Activated CD4-positive, alpha-beta T cell treated with anti-CD3 and anti-CD28 coated beads for 36 hours (primary cell): ENCODE data around the gene SV2B. TPM values are rescaled to one million over a fixed set of nuclear protein-coding genes. Genes with fewer than 3 reads are reported as not detected.

Experiments
- ATAC-seq: fragments of 200-7000 bp; cut with Tn5 transposase; one replicate; pipeline ENCODE4 v1.10.0; 2021; ENCODE audit warnings: mild to moderate bottlenecking, moderate library complexity
- CTCF ChIA-PET: fragments of 350-600 bp; sonication (Branson Sonifier 250); formaldehyde crosslinking; loops from one replicate; lab custom pipeline; 2021; ENCODE audit warnings: antibody characterized with exemption; lab: Charles Lee
- POLR2A ChIA-PET: fragments of 350-600 bp; sonication (Branson Sonifier 250); formaldehyde crosslinking; loops from one replicate; lab custom pipeline; 2021; ENCODE audit warnings: antibody characterized with exemption, inconsistent platforms; lab: Charles Lee
- DNase-seq: peaks from one replicate; pipeline ENCODE4 v3.0.0-alpha.2; 2020
- H3K27ac Mint-ChIP-seq: one replicate; pipeline ENCODE4 v1.8.0; 2021; ENCODE audit warnings: mixed read lengths
- H3K27me3 Mint-ChIP-seq: one replicate; pipeline ENCODE4 v1.8.0; 2021; ENCODE audit warnings: mixed read lengths
- H3K36me3 Mint-ChIP-seq: one replicate; pipeline ENCODE4 v1.8.0; 2021; ENCODE audit warnings: low read depth, mixed read lengths
- H3K4me1 Mint-ChIP-seq: one replicate; pipeline ENCODE4 v1.8.0; 2021; ENCODE audit warnings: mixed read lengths
- H3K4me3 Mint-ChIP-seq: one replicate; pipeline ENCODE4 v1.8.0; 2021; ENCODE audit warnings: mild to moderate bottlenecking, moderate library complexity, mixed read lengths
- H3K9me3 Mint-ChIP-seq: one replicate; pipeline ENCODE4 v1.8.0; 2021; ENCODE audit warnings: low read depth, mixed read lengths
- intact Hi-C, 2 experiments: fragments of 100-400 bp; cut with DNase I in 1 of 2; cut with micrococcal nuclease in 1 of 2; formaldehyde crosslinking; loops; one replicate each; pipeline versions ENCODE4 v1.14.2 to v1.15.1; 2022 to 2024; cut with DNase I, micrococcal nuclease
- total RNA-seq, 2 experiments: library from RNA; stranded (reverse); gene quantifications; one replicate each; pipeline ENCODE4 v1.2.3, GENCODE V29; 2021

The SV2B gene
- total RNA-seq, 2 experiments from 2014 or later: 0.05 TPM

- Mint-ChIP-seq H3K27ac (no peak overlapping the region), H3K4me1 (peaks cover 8% of the 10 kb centered on the region), H3K36me3 (no peaks in the 10 kb centered on the region), H3K27me3 (peaks cover 6% of the 10 kb centered on the region), H3K9me3 (no peaks in the 10 kb centered on the region), H3K4me3 (no peak overlapping the region)
- DNase-seq (peak; percentile 29), ATAC-seq (peak; percentile 60)
- intact Hi-C loops: loop anchor here (1.0 to 10.0 kb wide), 10 partner anchors 219 to 1412 kb away; partner anchors contain the start of gene SLCO3A1 (in 1 of the 2)
- ChIA-PET CTCF (interaction anchor here (0.6 to 3.2 kb wide), 24 partner anchors 9 to 780 kb away, joined by 3 to 17 read pairs (median 4); no protein-coding TSS in a partner anchor), POLR2A (no interaction called here)
Observed at GRCh38 chr15:91302588-91303439, 202.8 kb downstream of the SV2B start.

- peaks cover 6% of the 10 kb centered on the region for H3K27me3 Mint-ChIP-seq
- no peak overlapping the region for H3K27ac Mint-ChIP-seq
- H3K36me3 Mint-ChIP-seq: no peaks in the 10 kb centered on the region
- CTCF ChIA-PET: interaction anchor here (1.1 to 2.4 kb wide), 5 partner anchors 10 to 401 kb away, joined by 3 to 17 read pairs (median 4); no protein-coding TSS in a partner anchor
- DNase-seq: no peak
- no peak overlapping the region for H3K4me3 Mint-ChIP-seq
- no peak for ATAC-seq
- H3K4me1 Mint-ChIP-seq: peaks cover 19% of the 10 kb centered on the region
- no peaks in the 10 kb centered on the region for H3K9me3 Mint-ChIP-seq
- intact Hi-C loops: loop anchor here (5.0 to 10.0 kb wide), 4 partner anchors 221 to 1411 kb away; no protein-coding TSS in a partner anchor
- POLR2A ChIA-PET: no interaction called here
Observed at GRCh38 chr15:91304210-91304609, 204.2 kb downstream of the SV2B start.

GRCh38 chr15:91304786-91305185 lies 204.7 kb downstream of the SV2B start:
- Mint-ChIP-seq H3K36me3 (no peaks in the 10 kb centered on the region), H3K4me1 (peaks cover 24% of the 10 kb centered on the region), H3K9me3 (no peaks in the 10 kb centered on the region), H3K27me3 (peaks cover 11% of the 10 kb centered on the region), H3K4me3 (no peak overlapping the region), H3K27ac (no peak overlapping the region)
- CTCF ChIA-PET: interaction anchor here (1.1 kb wide), 1 partner anchor 14 kb away, joined by 4 read pairs; no protein-coding TSS in a partner anchor
- POLR2A ChIA-PET: no interaction called here
- DNase-seq (no peak), ATAC-seq (no peak)
- intact Hi-C loops: loop anchor here (5.0 to 10.0 kb wide), 5 partner anchors 220 to 1410 kb away; no protein-coding TSS in a partner anchor

- Mint-ChIP-seq H3K27ac (no peak overlapping the region), H3K4me3 (no peak overlapping the region)
- POLR2A ChIA-PET: no interaction called here
Observed at GRCh38 chr15:91306144-91306543, 206.1 kb downstream of the SV2B start.

GRCh38 chr15:91307601-91308000 lies 207.5 kb downstream of the SV2B start:
- intact Hi-C loops: loop anchor here in 1 of 2 experiments (5.0 to 10.0 kb wide), 3 partner anchors 217 to 1407 kb away; no protein-coding TSS in a partner anchor
- Mint-ChIP-seq H3K4me1 (peaks cover 39% of the 10 kb centered on the region), H3K27ac (no peak overlapping the region), H3K36me3 (no peaks in the 10 kb centered on the region), H3K27me3 (peaks cover 12% of the 10 kb centered on the region), H3K9me3 (no peaks in the 10 kb centered on the region), H3K4me3 (no peak overlapping the region)
- CTCF ChIA-PET: no interaction called here
- POLR2A ChIA-PET: no interaction called here
- ATAC-seq (no peak), DNase-seq (no peak)

More at GRCh38 chr15:91306144-91306543, 206.1 kb downstream of the SV2B start:
- intact Hi-C loops: loop anchor here in 1 of 2 experiments (5.0 to 10.0 kb wide), 3 partner anchors 219 to 1409 kb away; no protein-coding TSS in a partner anchor
- H3K4me1 Mint-ChIP-seq: peaks cover 26% of the 10 kb centered on the region
- DNase-seq (no peak), ATAC-seq (no peak)
- H3K27me3 Mint-ChIP-seq: peaks cover 12% of the 10 kb centered on the region
- H3K36me3 Mint-ChIP-seq: no peaks in the 10 kb centered on the region
- H3K9me3 Mint-ChIP-seq: no peaks in the 10 kb centered on the region
- CTCF ChIA-PET: interaction anchor here (1.2 kb wide), 1 partner anchor 145 kb away, joined by 3 read pairs; no protein-coding TSS in a partner anchor

- no peak for DNase-seq
- peak; percentile 39 for ATAC-seq
- intact Hi-C loops: loop anchor here in 1 of 2 experiments (5.0 to 10.0 kb wide), 3 partner anchors 217 to 1407 kb away; no protein-coding TSS in a partner anchor
- Mint-ChIP-seq H3K4me3 (no peak overlapping the region), H3K27ac (no peak overlapping the region), H3K36me3 (no peaks in the 10 kb centered on the region), H3K9me3 (no peaks in the 10 kb centered on the region), H3K27me3 (peaks cover 12% of the 10 kb centered on the region), H3K4me1 (peaks cover 39% of the 10 kb centered on the region)
- ChIA-PET CTCF (interaction anchor here (1.4 kb wide), 1 partner anchor 771 kb away, joined by 8 read pairs; no protein-coding TSS in a partner anchor), POLR2A (no interaction called here)
Observed at GRCh38 chr15:91308199-91308598, 208.1 kb downstream of the SV2B start.

- no peak for DNase-seq
Observed at GRCh38 chr15:91308855-91309254, 208.8 kb downstream of the SV2B start.

GRCh38 chr15:91311986-91312385 lies 211.9 kb downstream of the SV2B start:
- Mint-ChIP-seq H3K4me1 (peaks cover 38% of the 10 kb centered on the region), H3K36me3 (no peaks in the 10 kb centered on the region), H3K27ac (no peak overlapping the region), H3K27me3 (peaks cover 7% of the 10 kb centered on the region), H3K4me3 (no peak overlapping the region), H3K9me3 (no peaks in the 10 kb centered on the region)
- ATAC-seq (no peak), DNase-seq (no peak)
- intact Hi-C loops: no loop called here
- ChIA-PET CTCF (interaction anchor here (0.6 to 2.0 kb wide), 4 partner anchors 10 to 766 kb away, joined by 3 to 13 read pairs (median 3); no protein-coding TSS in a partner anchor), POLR2A (interaction anchor here (0.6 kb wide), 2 partner anchors 723 to 1018 kb away, joined by 3 read pairs; no protein-coding TSS in a partner anchor)

More at GRCh38 chr15:91308855-91309254, 208.8 kb downstream of the SV2B start:
- Mint-ChIP-seq H3K36me3 (no peaks in the 10 kb centered on the region), H3K27me3 (peaks cover 9% of the 10 kb centered on the region), H3K4me1 (peaks cover 37% of the 10 kb centered on the region), H3K27ac (no peak overlapping the region), H3K4me3 (no peak overlapping the region), H3K9me3 (no peaks in the 10 kb centered on the region)
- ATAC-seq: no peak
- intact Hi-C loops: loop anchor here in 1 of 2 experiments (5.0 to 10.0 kb wide), 3 partner anchors 216 to 1406 kb away; no protein-coding TSS in a partner anchor
- POLR2A ChIA-PET: no interaction called here
- CTCF ChIA-PET: interaction anchor here (1.4 kb wide), 1 partner anchor 771 kb away, joined by 8 read pairs; no protein-coding TSS in a partner anchor

- Mint-ChIP-seq H3K4me3 (no peak overlapping the region), H3K4me1 (peaks cover 41% of the 10 kb centered on the region), H3K36me3 (no peaks in the 10 kb centered on the region), H3K9me3 (no peaks in the 10 kb centered on the region), H3K27ac (no peak overlapping the region), H3K27me3 (no peaks in the 10 kb centered on the region)
- ATAC-seq (no peak), DNase-seq (no peak)
- ChIA-PET CTCF (interaction anchor here (1.3 kb wide), 1 partner anchor 390 kb away, joined by 3 read pairs; no protein-coding TSS in a partner anchor), POLR2A (no interaction called here)
- intact Hi-C loops: no loop called here
Observed at GRCh38 chr15:91316126-91316525, 216.1 kb downstream of the SV2B start.

- no peaks in the 10 kb centered on the region for H3K36me3 Mint-ChIP-seq
- H3K9me3 Mint-ChIP-seq: no peaks in the 10 kb centered on the region
- no peaks in the 10 kb centered on the region for H3K27me3 Mint-ChIP-seq
- ChIA-PET POLR2A (no interaction called here), CTCF (interaction anchor here (1.6 to 2.8 kb wide), 2 partner anchors 14 to 16 kb away, joined by 4 to 12 read pairs; no protein-coding TSS in a partner anchor)
- no peak for DNase-seq
- no peak overlapping the region for H3K27ac Mint-ChIP-seq
- intact Hi-C loops: no loop called here
- no peak overlapping the region for H3K4me3 Mint-ChIP-seq
- H3K4me1 Mint-ChIP-seq: peaks cover 26% of the 10 kb centered on the region
- ATAC-seq: no peak
Observed at GRCh38 chr15:91318516-91318915, 218.5 kb downstream of the SV2B start.

GRCh38 chr15:91318931-91319330 lies 218.9 kb downstream of the SV2B start:
- ChIA-PET CTCF (interaction anchor here (1.6 to 2.8 kb wide), 2 partner anchors 14 to 16 kb away, joined by 4 to 12 read pairs; no protein-coding TSS in a partner anchor), POLR2A (no interaction called here)
- intact Hi-C loops: no loop called here
- no peak overlapping the region for H3K27ac Mint-ChIP-seq
- H3K4me1 Mint-ChIP-seq: peaks cover 26% of the 10 kb centered on the region
- H3K4me3 Mint-ChIP-seq: no peak overlapping the region
- ATAC-seq: no peak
- no peaks in the 10 kb centered on the region for H3K36me3 Mint-ChIP-seq
- no peaks in the 10 kb centered on the region for H3K27me3 Mint-ChIP-seq
- DNase-seq: no peak
- H3K9me3 Mint-ChIP-seq: no peaks in the 10 kb centered on the region
